ENCODE data around the gene AP5M1. TPM values are rescaled to one million over a fixed set of nuclear protein-coding genes. Genes with fewer than 3 reads are reported as not detected.
"Not testable (repeated sequence)": the region's sequence is repeated elsewhere in the genome, so short reads cannot be mapped to it uniquely, and the experiment has no call there.

AP5M1 gene
- total RNA-seq, 4 donors from 2014 or later: 22.7 to 30.6 (median 29.2) TPM

DNA sequence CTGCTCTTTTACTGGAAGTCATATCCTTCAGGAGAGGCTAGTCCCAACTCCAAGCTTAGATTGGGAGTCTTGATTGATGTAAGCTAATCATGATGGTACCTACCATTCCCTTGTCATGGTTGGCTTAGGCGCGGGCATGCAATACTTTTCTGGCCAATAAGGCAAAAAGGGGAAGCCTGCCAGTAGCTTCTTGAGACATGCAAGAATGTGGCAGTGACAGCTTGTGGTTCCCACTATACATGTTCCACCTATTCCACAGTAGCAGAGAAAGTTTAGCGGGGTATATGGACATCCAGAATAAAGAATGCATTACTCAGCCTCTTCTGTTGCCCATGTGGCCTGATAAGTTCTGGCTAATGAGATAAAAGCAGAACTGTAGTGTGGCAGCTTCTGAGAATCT, 55.0 kb downstream of the AP5M1 start:
- H3K36me3 ChIP-seq: no peaks in the 10 kb centered on the region
- H3K9me3 ChIP-seq: no peaks in the 10 kb centered on the region
- TF ChIP-seq POLR2A (IDR thresholded peaks at IDR 0.05) (no peak), POLR2AphosphoS5 (IDR thresholded peaks at IDR 0.05) (no peak), EP300 (IDR thresholded peaks at IDR 0.05) (no peak)
- TF ChIP-seq, protein P1, sequence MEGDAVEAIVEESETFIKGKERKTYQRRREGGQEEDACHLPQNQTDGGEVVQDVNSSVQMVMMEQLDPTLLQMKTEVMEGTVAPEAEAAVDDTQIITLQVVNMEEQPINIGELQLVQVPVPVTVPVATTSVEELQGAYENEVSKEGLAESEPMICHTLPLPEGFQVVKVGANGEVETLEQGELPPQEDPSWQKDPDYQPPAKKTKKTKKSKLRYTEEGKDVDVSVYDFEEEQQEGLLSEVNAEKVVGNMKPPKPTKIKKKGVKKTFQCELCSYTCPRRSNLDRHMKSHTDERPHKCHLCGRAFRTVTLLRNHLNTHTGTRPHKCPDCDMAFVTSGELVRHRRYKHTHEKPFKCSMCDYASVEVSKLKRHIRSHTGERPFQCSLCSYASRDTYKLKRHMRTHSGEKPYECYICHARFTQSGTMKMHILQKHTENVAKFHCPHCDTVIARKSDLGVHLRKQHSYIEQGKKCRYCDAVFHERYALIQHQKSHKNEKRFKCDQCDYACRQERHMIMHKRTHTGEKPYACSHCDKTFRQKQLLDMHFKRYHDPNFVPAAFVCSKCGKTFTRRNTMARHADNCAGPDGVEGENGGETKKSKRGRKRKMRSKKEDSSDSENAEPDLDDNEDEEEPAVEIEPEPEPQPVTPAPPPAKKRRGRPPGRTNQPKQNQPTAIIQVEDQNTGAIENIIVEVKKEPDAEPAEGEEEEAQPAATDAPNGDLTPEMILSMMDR (IDR thresholded peaks at IDR 0.05): no peak
- peaks cover 4% of the 10 kb centered on the region for H3K27me3 ChIP-seq
- no peak for DNase-seq (ENCODE audit: low spot score in 2 of 2)
- no peak overlapping the region for H3K27ac ChIP-seq
- no peaks in the 10 kb centered on the region for H3K4me1 ChIP-seq
- 94% methylated on average over 3 of the region's 3 CpGs for WGBS
- no peak overlapping the region for H3K4me3 ChIP-seq

DNA sequence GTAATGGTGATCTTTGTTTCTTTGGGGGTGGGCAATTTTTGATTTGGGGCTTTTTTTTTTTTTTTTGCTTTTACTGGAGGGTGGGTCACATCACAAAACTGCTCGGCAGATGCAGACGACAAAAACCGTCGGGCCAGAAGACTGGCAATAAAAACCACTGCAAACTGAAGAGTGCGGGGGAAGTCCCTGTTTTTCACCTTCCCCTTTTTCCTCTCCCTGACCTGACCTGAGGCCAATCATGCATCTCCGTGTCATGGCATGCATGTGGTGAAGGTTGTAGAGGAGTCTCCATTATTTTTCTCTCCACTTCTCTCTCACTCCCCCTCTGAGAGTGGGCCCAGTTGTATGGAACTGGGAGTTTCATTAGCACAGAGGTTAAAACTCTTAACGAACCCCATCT, 57.5 kb downstream of the AP5M1 start:
- Histone ChIP-seq H3K27me3 (no peaks in the 10 kb centered on the region), H3K36me3 (no peaks in the 10 kb centered on the region), H3K27ac (no peak overlapping the region), H3K4me3 (no peak overlapping the region), H3K4me1 (no peaks in the 10 kb centered on the region), H3K9me3 (no peaks in the 10 kb centered on the region)
- TF ChIP-seq, protein P1 (IDR thresholded peaks at IDR 0.05): no peak
- no peak for TF ChIP-seq POLR2AphosphoS5 (IDR thresholded peaks at IDR 0.05)
- TF ChIP-seq POLR2A (IDR thresholded peaks at IDR 0.05): no peak
- TF ChIP-seq EP300 (IDR thresholded peaks at IDR 0.05): no peak
- DNase-seq (ENCODE audit: low spot score in 2 of 2): no peak
- 75% methylated on average over 7 of the region's 7 CpGs for WGBS

DNA sequence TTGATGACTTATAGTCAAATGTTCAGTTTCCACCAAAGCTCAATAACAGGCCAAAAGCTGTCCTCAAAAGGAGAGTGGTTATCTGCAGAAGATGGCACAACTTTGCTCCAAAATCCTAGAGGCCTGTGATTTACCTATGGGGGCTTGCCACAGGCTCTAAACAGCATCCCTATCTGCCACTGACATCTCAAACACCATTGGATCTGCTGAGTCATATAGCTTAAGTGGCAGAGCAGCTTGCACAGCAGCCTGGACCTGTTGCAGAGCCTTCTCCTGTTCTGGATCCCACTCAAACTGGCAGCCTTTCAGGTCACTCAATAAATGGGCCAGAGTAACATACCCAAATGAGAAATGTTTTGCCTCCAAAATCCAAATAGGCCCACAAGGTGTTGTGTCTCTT, 61.1 kb downstream of the AP5M1 start:
- no peaks in the 10 kb centered on the region for H3K36me3 ChIP-seq
- TF ChIP-seq, protein P1 (IDR thresholded peaks at IDR 0.05): no peak
- no peak for TF ChIP-seq POLR2A (IDR thresholded peaks at IDR 0.05)
- no peak for TF ChIP-seq EP300 (IDR thresholded peaks at IDR 0.05)
- no peak for TF ChIP-seq POLR2AphosphoS5 (IDR thresholded peaks at IDR 0.05)
- no peak for DNase-seq (ENCODE audit: low spot score in 2 of 2)
- H3K4me3 ChIP-seq: no peak overlapping the region
- H3K27me3 ChIP-seq: no peaks in the 10 kb centered on the region
- peaks cover 5% of the 10 kb centered on the region for H3K9me3 ChIP-seq
- no peaks in the 10 kb centered on the region for H3K4me1 ChIP-seq
- no peak overlapping the region for H3K27ac ChIP-seq

DNA sequence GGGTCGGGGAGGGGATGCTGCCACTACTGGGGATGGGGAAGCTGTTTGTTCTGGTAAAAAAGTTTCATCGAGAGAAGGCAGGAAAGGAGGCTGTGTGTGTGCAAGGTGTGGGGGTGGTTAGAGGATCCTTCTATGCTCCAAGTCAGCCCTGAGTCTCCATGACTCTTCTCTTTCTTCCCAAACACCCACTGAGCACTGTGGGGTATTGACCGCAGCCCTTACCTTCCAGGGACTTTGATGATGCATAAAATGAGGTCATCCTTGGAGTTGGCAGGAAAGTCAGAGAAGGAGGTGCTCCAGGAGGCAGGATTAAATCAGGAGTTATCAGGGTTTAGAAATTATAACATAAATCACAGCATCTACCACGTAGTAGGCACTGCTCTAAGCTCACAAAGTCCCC, 63.7 kb downstream of the AP5M1 start:
- not testable (repeated sequence) for H3K27me3 ChIP-seq; H3K4me3 ChIP-seq; H3K9me3 ChIP-seq; H3K36me3 ChIP-seq; H3K4me1 ChIP-seq; DNase-seq (ENCODE audit: low spot score in 2 of 2); H3K27ac ChIP-seq
- 95% methylated on average over 4 of the region's 4 CpGs for WGBS

DNA sequence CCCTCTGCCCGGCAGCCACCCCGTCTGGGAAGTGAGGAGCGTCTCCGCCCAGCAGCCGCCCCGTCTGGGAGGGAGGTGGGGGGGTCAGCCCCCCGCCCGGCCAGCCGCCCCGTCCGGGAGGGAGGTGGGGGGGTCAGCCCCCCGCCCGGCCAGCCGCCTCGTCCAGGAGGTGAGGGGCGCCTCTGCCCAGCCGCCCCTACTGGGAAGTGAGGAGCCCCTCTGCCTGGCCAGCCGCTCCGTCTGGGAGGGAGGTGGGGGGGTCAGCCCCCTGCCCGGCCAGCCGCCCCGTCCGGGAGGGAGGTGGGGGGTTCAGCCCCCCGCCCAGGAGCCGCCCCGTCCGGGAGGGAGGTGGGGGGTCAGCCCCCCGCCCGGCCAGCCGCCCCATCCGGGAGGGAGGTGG, 65.0 kb downstream of the AP5M1 start:
- H3K27ac ChIP-seq; DNase-seq (ENCODE audit: low spot score in 2 of 2); H3K4me3 ChIP-seq; H3K9me3 ChIP-seq; H3K36me3 ChIP-seq; H3K27me3 ChIP-seq; H3K4me1 ChIP-seq: not testable (repeated sequence)
- WGBS: no CpG with 5 or more reads among the region's 31 CpGs

DNA sequence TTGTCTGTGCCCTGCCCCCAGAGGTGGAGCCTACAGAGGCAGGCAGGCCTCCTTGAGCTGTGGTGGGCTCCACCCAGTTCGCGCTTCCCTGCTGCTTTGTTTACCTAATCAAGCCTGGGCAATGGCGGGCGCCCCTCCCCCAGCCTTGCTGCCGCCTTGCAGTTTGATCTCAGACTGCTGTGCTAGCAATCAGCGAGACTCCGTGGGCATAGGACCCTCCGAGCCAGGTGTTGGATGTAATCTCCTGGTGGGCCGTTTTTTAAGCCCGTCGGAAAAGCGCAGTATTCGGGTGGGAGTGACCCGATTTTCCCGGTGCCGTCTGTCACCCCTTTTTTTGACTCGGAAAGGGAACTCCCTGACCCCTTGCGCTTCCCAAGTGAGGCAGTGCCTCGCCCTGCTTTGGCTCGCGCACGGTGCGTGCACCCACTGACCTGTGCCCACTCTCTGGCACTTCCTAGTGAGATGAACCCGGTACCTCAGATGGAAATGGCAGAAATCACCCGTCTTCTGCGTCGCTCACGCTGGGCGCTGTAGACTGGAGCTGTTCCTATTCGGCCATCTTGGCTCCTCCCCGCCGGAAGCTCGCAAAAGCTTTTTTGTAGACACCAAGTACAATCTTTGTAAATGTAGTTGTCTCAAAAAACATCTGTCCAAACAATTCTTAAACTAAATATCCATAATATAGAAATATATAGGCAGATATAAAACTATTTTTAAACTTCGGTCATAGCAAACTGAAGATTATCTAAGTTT, 75.0 kb downstream of the AP5M1 start:
- H3K27ac ChIP-seq; H3K9me3 ChIP-seq; H3K4me1 ChIP-seq; H3K4me3 ChIP-seq; H3K36me3 ChIP-seq; DNase-seq (ENCODE audit: low spot score in 2 of 2); H3K27me3 ChIP-seq: not testable (repeated sequence)
- 79% methylated on average over 29 of the region's 34 CpGs for WGBS

DNA sequence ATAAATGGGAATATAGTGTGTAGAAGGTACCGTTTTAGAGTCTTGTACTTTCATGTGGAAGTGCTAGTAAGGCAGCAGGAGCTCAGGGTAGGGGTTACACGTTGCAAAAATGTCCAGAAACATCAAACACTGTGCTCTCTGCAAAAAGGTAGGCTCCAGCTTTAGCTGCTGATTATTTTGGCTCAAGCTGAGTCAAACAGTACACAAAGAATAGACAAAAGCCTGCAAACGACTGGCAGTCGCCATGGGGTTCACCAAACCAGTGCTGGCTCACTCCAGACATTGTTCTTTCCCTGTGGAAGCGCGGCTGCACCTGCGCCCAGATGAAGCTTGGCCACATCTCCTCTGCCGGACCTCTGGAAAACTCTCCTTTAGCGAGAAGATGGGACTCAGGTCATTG, 76.3 kb downstream of the AP5M1 start:
- Histone ChIP-seq H3K27ac (no peak overlapping the region), H3K36me3 (no peaks in the 10 kb centered on the region), H3K9me3 (no peaks in the 10 kb centered on the region), H3K4me3 (no peak overlapping the region), H3K27me3 (no peaks in the 10 kb centered on the region), H3K4me1 (no peaks in the 10 kb centered on the region)
- TF ChIP-seq POLR2AphosphoS5 (IDR thresholded peaks at IDR 0.05) (no peak), POLR2A (IDR thresholded peaks at IDR 0.05) (no peak), EP300 (IDR thresholded peaks at IDR 0.05) (no peak)
- TF ChIP-seq, protein P1 (IDR thresholded peaks at IDR 0.05): no peak
- 71% methylated on average over 9 of the region's 9 CpGs for WGBS
- DNase-seq (ENCODE audit: low spot score in 2 of 2): no peak

All from suprapubic skin (tissue), 4 donors.